Measurements from ENCODE around the gene RPL18A.

DNA sequence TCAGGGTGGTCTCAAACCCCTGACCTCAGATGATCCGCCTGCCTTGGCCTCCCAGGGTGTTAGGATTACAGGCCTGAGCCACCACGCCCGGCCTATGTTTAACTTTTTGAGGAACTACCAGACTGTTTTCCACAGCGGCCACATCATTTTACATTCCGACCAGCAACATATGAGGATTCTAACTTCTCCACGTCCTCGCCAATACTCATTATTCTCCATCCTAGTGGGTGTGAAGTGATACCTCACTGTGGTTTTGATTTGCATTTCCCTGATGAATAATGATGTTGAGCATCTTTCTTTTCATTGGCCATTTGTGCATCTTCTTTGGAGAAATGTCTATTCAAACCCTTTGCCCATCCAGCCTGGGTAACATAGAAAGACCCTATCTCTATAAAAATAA is 26.8 kb downstream of the RPL18A start:
- TF ChIP-seq YY1 (IDR thresholded peaks at IDR 0.05; ENCODE audit: insufficient read depth, insufficient read length) (no peak), ZNF274 (IDR thresholded peaks at IDR 0.05; ENCODE audit: low read depth, low read length) (no peak), SUZ12 (IDR thresholded peaks at IDR 0.05; ENCODE audit: extremely low read depth, insufficient read depth, insufficient read length) (no peak)

Measured in NT2/D1 (cell line).